ENCODE results near the gene OTUB2.

DNA sequence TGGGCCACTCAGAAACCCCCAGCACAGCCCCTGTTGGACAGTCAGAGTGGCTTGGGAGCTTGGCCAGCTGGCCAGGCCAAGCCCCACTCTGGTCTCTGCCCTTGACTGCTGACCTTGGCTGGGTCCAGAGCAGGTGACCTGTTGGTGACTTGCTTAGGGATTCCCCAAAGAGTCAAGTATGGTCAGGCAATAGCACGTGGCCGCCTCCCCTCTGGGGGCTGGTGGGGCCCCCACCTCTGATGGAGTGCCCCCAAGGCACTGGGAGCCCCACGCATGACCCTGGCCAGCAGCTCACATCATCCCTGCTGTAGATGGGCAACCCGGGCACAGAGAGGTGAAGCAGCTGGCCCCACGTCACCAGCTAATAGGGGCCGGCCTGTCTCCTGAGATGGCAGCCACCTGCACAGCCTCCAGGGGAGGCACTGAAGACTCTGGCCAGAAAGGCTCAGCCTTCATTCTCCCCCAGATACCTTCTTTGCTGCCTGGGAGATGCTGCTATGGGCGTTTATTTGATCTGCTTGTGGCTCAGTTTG, 27.2 kb upstream of the OTUB2 start:
- TF ChIP-seq CTCF (conservative IDR thresholded peaks at IDR 0.05): no peak
- TF ChIP-seq EZH2 (IDR thresholded peaks at IDR 0.05; ENCODE audit: low read depth): no peak
